Measurements from ENCODE around the gene HOXA7.

DNA sequence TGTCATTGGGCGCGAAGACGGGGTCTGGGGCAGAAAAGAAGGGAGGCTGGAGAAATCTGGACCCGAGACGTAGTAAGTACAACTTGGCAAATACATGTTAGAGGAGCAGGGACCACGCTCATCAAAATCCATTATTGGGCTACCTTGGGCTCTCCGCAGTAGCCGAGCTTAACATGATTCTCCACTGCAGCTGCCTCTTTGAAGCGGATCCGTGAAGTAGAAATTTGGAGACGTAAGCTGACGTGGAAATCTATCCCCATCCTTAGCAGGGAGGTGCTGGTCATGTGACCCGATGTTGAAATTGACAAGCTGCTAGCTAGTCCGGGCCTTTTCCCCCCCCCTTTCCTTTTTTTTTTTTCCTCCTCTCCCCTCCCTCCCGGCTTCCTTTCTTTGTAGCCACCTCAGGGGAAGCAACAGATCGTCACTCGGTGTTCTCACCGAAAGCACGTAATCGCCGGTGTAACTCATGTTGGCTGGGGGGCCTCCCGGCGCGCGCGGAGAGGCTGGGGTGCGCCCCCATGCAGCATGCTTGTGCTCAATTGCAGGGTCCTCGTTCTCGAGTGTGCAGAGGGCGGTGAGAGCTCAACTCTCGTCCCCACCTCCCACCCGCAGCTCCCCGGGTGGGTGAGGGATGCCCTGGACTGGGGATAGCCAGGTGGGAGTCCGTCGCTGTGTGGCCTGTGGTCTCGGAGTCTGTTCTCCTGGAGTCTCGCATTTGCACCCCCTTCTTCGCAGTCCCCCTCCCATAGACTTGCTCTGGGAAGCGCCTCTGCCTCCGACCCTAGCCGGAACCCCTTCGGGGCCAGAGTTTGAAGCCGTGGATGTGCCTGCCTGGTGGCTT, 28.8 kb upstream of the HOXA7 start, which contains the start of gene HOXA11:
- TF ChIP-seq, protein P1, sequence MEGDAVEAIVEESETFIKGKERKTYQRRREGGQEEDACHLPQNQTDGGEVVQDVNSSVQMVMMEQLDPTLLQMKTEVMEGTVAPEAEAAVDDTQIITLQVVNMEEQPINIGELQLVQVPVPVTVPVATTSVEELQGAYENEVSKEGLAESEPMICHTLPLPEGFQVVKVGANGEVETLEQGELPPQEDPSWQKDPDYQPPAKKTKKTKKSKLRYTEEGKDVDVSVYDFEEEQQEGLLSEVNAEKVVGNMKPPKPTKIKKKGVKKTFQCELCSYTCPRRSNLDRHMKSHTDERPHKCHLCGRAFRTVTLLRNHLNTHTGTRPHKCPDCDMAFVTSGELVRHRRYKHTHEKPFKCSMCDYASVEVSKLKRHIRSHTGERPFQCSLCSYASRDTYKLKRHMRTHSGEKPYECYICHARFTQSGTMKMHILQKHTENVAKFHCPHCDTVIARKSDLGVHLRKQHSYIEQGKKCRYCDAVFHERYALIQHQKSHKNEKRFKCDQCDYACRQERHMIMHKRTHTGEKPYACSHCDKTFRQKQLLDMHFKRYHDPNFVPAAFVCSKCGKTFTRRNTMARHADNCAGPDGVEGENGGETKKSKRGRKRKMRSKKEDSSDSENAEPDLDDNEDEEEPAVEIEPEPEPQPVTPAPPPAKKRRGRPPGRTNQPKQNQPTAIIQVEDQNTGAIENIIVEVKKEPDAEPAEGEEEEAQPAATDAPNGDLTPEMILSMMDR (IDR thresholded peaks at IDR 0.05): no peak
- no peak for TF ChIP-seq POLR2A (IDR thresholded peaks at IDR 0.05)
